Hematopoietic multipotent progenitor cell treated with erythropoietin and hydrocortisone succinate and interleukin-3 and kit ligand, for 4 days (in vitro differentiated cells): Measurements from ENCODE around the gene TTC16.

Experiments
- DNase-seq: peaks from one replicate; pipeline ENCODE4 v3.0.0-alpha.2; 2015

TTC16 gene

GRCh38 chr9:127715470-127716337 lies at the start of gene TTC16, which contains the start of gene PTRH1:
TTC16 (plus strand) TSS chr9:127716079; CDS start chr9:127716146, 67 bp downstream.
PTRH1 (minus strand) TSS chr9:127715663; CDS start chr9:127715639, 24 bp downstream.
- peak; percentile 98 for DNase-seq

GRCh38 chr9:127667127-127667844 lies 48.6 kb upstream of the TTC16 start:
- DNase-seq, result no peak

GRCh38 chr9:127667906-127668305 lies 48.0 kb upstream of the TTC16 start:
- no peak for DNase-seq

- no peak for DNase-seq
Measured at GRCh38 chr9:127673234-127673633, 42.6 kb upstream of the TTC16 start.

- no peak for DNase-seq
Measured at GRCh38 chr9:127676638-127677037, 39.2 kb upstream of the TTC16 start.

- no peak for DNase-seq
Measured at GRCh38 chr9:127679506-127679905, 36.4 kb upstream of the TTC16 start.

GRCh38 chr9:127680226-127680625 lies 35.7 kb upstream of the TTC16 start:
- no peak for DNase-seq

GRCh38 chr9:127680846-127681245 lies 35.0 kb upstream of the TTC16 start:
- DNase-seq, result no peak

GRCh38 chr9:127682351-127683136 lies 33.3 kb upstream of the TTC16 start:
- no peak for DNase-seq

- no peak for DNase-seq
Measured at GRCh38 chr9:127683723-127684122, 32.2 kb upstream of the TTC16 start.

- DNase-seq, result no peak
Measured at GRCh38 chr9:127684576-127684975, 31.3 kb upstream of the TTC16 start.

- no peak for DNase-seq
Measured at GRCh38 chr9:127686461-127687393, 29.2 kb upstream of the TTC16 start.

GRCh38 chr9:127689329-127690000 lies 26.4 kb upstream of the TTC16 start:
- no peak for DNase-seq

GRCh38 chr9:127690735-127691134 lies 25.1 kb upstream of the TTC16 start:
- no peak for DNase-seq

- no peak for DNase-seq
Measured at GRCh38 chr9:127692071-127692470, 23.8 kb upstream of the TTC16 start.

- no peak for DNase-seq
Measured at GRCh38 chr9:127693143-127693542, 22.7 kb upstream of the TTC16 start.

GRCh38 chr9:127693697-127694096 lies 22.2 kb upstream of the TTC16 start:
- DNase-seq, result no peak

- no peak for DNase-seq
Measured at GRCh38 chr9:127694890-127695720, 20.8 kb upstream of the TTC16 start.

- DNase-seq, result no peak
Measured at GRCh38 chr9:127697575-127697974, 18.3 kb upstream of the TTC16 start.

GRCh38 chr9:127698386-127698785 lies 17.5 kb upstream of the TTC16 start:
- DNase-seq, result no peak
